ENCODE measurements around the gene GABRP.
"Not testable (repeated sequence)": the region's sequence is repeated elsewhere in the genome, so short reads cannot be mapped to it uniquely, and the experiment has no call there.

DNA sequence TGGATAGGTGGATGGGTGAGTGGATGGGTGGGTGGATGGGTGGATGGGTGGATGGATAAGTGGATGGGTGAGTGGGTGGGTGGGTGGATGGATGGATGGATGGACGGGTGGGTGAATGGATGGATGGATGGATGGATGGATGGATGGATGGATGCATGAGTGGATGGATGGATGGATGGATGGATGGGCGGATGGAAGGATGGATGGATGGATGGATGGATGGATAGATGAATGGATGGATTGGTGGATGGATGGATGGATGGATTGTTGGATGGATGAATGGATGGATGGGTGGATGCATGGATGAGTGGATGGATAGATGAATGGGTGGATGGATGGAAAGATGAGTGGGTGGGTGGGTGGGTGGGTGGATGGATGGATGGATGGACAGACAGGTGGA is 29.0 kb upstream of the GABRP start:
- not testable (repeated sequence) for TF ChIP-seq EZH2phosphoT487 (IDR thresholded peaks at IDR 0.05; ENCODE audit: borderline replicate concordance, low read length)
- TF ChIP-seq, protein P1, sequence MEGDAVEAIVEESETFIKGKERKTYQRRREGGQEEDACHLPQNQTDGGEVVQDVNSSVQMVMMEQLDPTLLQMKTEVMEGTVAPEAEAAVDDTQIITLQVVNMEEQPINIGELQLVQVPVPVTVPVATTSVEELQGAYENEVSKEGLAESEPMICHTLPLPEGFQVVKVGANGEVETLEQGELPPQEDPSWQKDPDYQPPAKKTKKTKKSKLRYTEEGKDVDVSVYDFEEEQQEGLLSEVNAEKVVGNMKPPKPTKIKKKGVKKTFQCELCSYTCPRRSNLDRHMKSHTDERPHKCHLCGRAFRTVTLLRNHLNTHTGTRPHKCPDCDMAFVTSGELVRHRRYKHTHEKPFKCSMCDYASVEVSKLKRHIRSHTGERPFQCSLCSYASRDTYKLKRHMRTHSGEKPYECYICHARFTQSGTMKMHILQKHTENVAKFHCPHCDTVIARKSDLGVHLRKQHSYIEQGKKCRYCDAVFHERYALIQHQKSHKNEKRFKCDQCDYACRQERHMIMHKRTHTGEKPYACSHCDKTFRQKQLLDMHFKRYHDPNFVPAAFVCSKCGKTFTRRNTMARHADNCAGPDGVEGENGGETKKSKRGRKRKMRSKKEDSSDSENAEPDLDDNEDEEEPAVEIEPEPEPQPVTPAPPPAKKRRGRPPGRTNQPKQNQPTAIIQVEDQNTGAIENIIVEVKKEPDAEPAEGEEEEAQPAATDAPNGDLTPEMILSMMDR (IDR thresholded peaks at IDR 0.05; ENCODE audit: low read depth, low read length, poor library complexity, severe bottlenecking): not testable (repeated sequence)

Data from DOHH2 (cell line).